Loucy (cell line): Measurements from ENCODE around the gene FBXO47.

Experiments
- CTCF ChIP-seq: fragments of 200-600 bp; sonication (generic); conservative IDR thresholded peaks from 2 replicates; pipeline ENCODE4 v1.5.1; 2014; ENCODE audit warnings: mild to moderate bottlenecking, antibody characterized with exemption, low read length
- EZH2phosphoT487 ChIP-seq: fragments of 200-600 bp; IDR thresholded peaks from 2 replicates; pipeline ENCODE4 v1.6.1; 2018; ENCODE audit warnings: antibody characterized with exemption, mild to moderate bottlenecking, moderate library complexity, borderline replicate concordance

GRCh38 chr17:38897671-38898290, 69.4 kb downstream of the FBXO47 start:
- TF ChIP-seq CTCF, result no peak
- TF ChIP-seq EZH2phosphoT487, result no peak
